ENCODE measurements around the gene TBX4.

Gene TBX4

GRCh38 chr17:61455324-61456060 lies 3.3 kb downstream of the TBX4 start:
- no peak for DNase-seq

GRCh38 chr17:61456061-61456681 lies 3.9 kb downstream of the TBX4 start:
- no peak for DNase-seq

- no peak for DNase-seq
These were observed 4.5 kb downstream of the TBX4 start for GRCh38 chr17:61456688-61457225.

DNA sequence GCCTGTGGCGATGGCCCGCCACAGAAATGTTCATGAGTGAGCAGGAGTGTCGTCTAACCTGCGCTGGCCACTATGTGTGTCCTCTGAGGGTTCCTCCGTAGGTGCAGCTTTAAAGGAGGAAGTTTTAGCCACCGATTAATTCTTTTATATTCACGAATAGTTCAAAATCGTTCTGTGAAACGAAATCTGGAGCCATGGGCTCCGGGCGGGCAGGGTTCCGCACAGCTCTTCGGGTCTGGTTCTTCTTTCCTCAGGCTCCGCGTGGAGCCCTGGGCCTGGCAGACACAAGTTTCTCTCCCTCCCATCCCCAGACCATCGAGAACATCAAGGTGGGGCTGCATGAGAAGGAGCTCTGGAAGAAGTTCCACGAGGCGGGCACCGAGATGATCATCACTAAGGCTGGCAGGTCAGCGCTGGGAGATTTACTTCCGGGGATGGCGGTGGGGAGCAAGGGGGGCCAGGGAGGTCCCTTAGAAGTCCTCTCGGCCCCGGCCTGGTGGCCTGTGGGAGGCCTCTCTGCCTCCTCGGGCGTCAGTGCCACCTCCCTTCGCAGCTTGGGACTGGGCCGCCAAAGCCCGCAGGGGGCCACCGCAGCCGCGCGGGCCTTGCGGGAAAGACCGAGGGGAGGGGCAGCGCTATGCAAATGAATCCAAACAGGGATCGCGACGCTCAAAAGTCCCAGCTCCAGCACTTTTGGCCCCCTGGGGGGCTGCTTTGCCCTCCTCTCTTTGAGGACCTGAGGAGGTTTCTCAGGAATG lies 5.2 kb downstream of the TBX4 start:
- DNase-seq, result no peak

GRCh38 chr17:61458000-61458399 lies 5.8 kb downstream of the TBX4 start:
- no peak for DNase-seq

DNA sequence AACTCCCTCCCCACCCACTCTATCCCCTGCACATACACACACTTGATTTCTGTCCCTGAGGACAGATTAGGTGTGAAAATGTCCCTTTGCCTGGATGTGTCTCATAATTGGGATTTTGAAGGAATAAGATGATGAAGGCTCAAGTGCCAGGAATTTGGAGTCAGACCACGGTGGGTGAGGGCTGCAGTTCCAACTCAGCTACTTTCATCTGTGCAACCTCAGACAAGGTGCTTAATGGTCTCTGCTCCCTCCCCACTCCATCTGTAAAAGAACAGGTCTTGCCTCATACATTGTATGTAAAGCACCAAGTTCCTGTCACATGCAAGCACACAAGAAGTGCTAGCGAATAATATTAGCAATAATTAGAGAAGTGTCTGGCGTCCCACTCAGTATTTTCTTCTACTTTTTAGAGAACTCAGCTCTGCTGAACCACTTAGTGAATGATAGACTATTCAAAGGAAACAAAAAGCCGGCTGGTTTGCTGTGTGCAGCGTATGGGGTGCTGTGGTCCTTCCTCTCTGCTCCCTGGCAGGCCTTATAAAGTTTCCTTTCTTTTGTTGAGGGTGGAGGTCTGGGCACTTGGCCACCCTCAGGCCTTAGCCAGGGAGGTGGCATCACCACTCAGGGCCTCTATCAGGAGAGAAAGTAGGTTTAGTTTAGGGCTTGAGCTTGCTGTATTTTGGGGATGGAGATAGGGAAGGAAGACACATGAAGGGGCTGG lies 6.4 kb downstream of the TBX4 start:
- no peak for DNase-seq

- DNase-seq, result no peak
These were observed 7.1 kb downstream of the TBX4 start for GRCh38 chr17:61459142-61459809.

DNA sequence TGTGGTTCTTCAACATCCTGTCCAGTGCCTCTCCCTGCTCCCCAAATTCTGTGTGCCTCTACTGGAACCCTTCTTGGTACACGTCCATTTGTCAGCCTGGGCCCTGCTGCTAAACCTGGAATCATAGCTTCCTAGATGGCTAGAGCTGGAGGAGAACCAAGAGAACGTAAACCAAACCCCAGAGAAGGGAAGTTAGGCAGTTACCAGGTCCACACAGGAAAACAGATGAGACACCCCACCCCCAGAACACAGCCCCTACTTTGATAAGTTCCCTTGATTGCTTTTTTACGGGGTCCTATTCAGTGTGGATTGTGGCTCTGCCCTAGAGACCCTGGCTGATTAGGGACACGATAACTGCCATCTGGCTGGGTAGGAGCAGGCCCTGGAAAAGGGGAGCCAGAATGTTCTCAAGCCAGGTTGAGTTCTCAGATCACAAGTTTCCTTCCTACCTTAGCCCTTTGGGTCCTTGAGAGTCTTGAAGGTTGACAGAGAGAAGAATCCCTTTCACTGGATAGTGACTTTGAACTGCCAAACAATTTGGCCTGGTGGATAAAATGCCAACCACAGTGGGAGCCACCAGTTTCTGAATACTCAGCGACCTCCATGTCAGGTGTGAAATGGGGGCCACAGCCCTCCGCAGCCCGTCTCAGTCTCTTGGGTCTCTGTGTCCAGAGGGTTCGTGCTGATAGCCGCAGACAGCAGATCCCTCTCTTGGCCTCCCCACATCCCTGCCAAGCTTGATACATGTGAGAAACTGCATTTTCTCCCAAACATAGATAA lies 7.9 kb downstream of the TBX4 start:
- no peak for DNase-seq

GRCh38 chr17:61460796-61461585 lies 8.8 kb downstream of the TBX4 start:
- DNase-seq, result no peak

- no peak for DNase-seq
These were observed 9.4 kb downstream of the TBX4 start for GRCh38 chr17:61461586-61461966.

DNA sequence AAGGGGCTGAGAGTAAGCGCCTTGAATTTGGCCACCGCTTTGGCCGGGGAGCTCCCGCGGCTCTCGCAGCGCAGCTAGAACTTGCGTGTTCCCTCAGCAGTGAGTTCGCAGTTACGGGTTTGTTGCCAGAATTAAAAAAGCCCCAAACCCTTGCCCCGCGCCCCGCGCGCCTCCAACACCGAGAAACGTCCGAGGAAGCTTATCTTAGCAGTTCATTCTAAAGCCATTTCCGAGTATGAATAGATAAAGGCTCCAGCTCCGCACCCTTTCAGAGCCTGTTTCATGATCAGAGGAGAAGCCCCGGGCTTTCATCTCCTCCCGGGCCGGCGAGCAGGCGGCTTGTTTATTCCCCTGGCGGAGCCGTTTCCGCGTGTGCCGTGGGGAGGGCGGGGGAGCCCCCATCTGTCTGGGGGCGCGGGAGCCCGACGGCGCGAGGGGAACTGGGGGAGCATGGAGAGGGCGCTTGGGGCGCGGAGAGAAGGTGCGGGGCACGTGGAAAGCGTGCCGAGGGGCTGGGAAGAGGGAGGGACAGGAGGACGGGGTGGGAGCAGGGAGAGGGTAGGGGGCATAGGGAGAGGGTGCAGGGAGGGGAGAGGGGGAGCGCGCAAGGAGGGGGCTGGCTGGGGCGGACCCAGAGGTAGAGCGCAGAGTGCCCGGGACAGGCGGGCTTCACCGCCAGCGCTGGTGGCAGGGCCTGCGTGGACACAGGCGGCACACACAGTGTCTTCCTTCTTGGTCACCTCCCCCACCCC lies 9.9 kb downstream of the TBX4 start:
- DNase-seq, result no peak

- DNase-seq, result no peak
These were observed 10.6 kb downstream of the TBX4 start for GRCh38 chr17:61462719-61463315.

GRCh38 chr17:61463316-61464129 lies 11.3 kb downstream of the TBX4 start:
- no peak for DNase-seq

GRCh38 chr17:61464130-61464842 lies 12.1 kb downstream of the TBX4 start:
- DNase-seq, result no peak

- no peak for DNase-seq
These were observed 12.6 kb downstream of the TBX4 start for GRCh38 chr17:61464843-61465180.

GRCh38 chr17:61465550-61466237 lies 13.5 kb downstream of the TBX4 start:
- no peak for DNase-seq

DNA sequence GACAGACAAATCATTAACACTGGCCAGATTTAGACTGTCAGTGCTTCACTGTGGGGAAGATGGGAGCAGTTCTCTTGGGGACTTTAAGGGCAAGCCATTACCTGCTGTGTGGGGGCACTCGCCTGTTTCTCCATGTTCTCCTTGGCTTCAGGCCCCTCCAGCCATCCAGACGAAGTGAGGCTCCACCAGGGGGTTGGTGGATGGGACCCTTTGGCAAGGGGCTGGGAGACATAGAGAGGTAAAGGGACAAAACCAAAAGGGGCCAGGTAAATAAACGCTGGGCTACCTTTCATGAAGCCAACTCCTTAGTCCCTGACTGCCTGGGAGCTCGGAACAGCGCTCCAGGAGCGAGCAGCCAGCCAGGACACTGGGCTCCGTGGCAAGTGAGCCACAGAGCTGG lies 14.0 kb downstream of the TBX4 start:
- no peak for DNase-seq

Measured in HCEC 1CT (cell line).